Esophagus squamous epithelium (tissue), 5 donors: Measurements from ENCODE around the gene DIDO1. TPM values are rescaled to one million over a fixed set of nuclear protein-coding genes. Genes with fewer than 3 reads are reported as not detected.

Source experiments
- DNase-seq: peaks from one replicate; lab custom pipeline; 2025; lab: John Stamatoyannopoulos, UW
- H3K27ac ChIP-seq, 4 donors: fragments of 200-600 bp; sonication (generic); one replicate each; pipeline ENCODE4 v1.5.1; 2016 to 2019; ENCODE audit warnings: mild to moderate bottlenecking in 1 of 4
- H3K27me3 ChIP-seq, 4 donors: fragments of 200-600 bp; sonication (generic); 1 replicate in 3 of 4; 2 replicates in 1 of 4; pipeline versions ENCODE4 v1.5.1 to v1.6.0; 2017 to 2021; ENCODE audit warnings: antibody characterized with exemption in 1 of 4
- H3K36me3 ChIP-seq, 3 donors: fragments of 200-600 bp; sonication (generic); one replicate each; pipeline ENCODE4 v1.5.1; 2016 to 2019
- H3K4me1 ChIP-seq, 3 donors: fragments of 200-600 bp; sonication (generic); one replicate each; pipeline ENCODE4 v1.5.1; 2017 to 2019
- H3K4me3 ChIP-seq, 4 donors: fragments of 200-600 bp; sonication (generic); 1 replicate in 3 of 4; 2 replicates in 1 of 4; pipeline ENCODE4 v1.5.1; 2016 to 2019; ENCODE audit warnings: mild to moderate bottlenecking in 2 of 4, moderate library complexity in 1 of 4
- H3K9me3 ChIP-seq, 3 donors: fragments of 200-600 bp; sonication (generic); one replicate each; pipeline ENCODE4 v1.5.1; 2016 to 2019
- CTCF ChIP-seq, 6 experiments: fragments of 450-650 bp in 4 of 6; fragments of 200-600 bp in 2 of 6; sonication (generic) in 2 of 6; IDR thresholded peaks; one replicate each; pipeline ENCODE4 v1.5.1; 2016 to 2019; ENCODE audit warnings: antibody characterized with exemption in 6 of 6, mild to moderate bottlenecking in 4 of 6, moderate library complexity in 4 of 6
- POLR2A ChIP-seq, 4 donors: fragments of 450-650 bp; IDR thresholded peaks; one replicate each; pipeline ENCODE4 v1.6.1; 2017; ENCODE audit warnings: antibody characterized with exemption in 4 of 4, mild to moderate bottlenecking in 4 of 4, moderate library complexity in 3 of 4
- WGBS, 2 donors: methylation state at CpG; one replicate each; pipeline ENCODE4 v1.1.5; 2018; 5-methylcytosine and 5-hydroxymethylcytosine counted together
- intact Hi-C: fragments of 100-400 bp; cut with DNase I; formaldehyde crosslinking; loops from one replicate; pipeline ENCODE4 v1.15.0; 2022
- total RNA-seq, 4 donors: library from RNA; depleted of rRNA; stranded (reverse); fragments of >200 nt; gene quantifications; one replicate each; pipeline ENCODE4 v1.1.0, GENCODE V29; 2016
- donor health status: DM: yes; HTN: yes; CAD: no.

The DIDO1 gene
- total RNA-seq, 4 donors from 2014 or later = 27.6 to 57.8 (median 36.7) TPM

- H3K27ac ChIP-seq = no peak overlapping the region
- intact Hi-C loops = no loop called here
- no peaks in the 10 kb centered on the region for H3K27me3 ChIP-seq
- no peak for DNase-seq
- H3K4me1 ChIP-seq = peaks cover 0 to 8% (median 7%) of the 10 kb centered on the region in 3 donors
- TF ChIP-seq CTCF (IDR thresholded peaks at IDR 0.05) (no peak), POLR2A (IDR thresholded peaks at IDR 0.05) (no peak)
- H3K36me3 ChIP-seq = peaks cover 8 to 58% (median 14%) of the 10 kb centered on the region in 3 donors
- H3K9me3 ChIP-seq = no peaks in the 10 kb centered on the region
- no peak overlapping the region for H3K4me3 ChIP-seq
- WGBS, 2 donors = 90% methylated on average over 28 to 31 of the region's 46 CpGs
Measured at GRCh38 chr20:62881662-62882395, 44.5 kb downstream of the DIDO1 start.

- 91% methylated on average over 16 of the region's 45 CpGs; no CpG with 5 or more reads in 1 of the 2 donors for WGBS, 2 donors
- no peak for DNase-seq
- intact Hi-C loops = no loop called here
- Histone ChIP-seq H3K4me3 (no peak overlapping the region), H3K27ac (no peak overlapping the region), H3K4me1 (peaks cover 4 to 16% (median 15%) of the 10 kb centered on the region in 3 donors), H3K36me3 (peaks cover 4 to 51% (median 14%) of the 10 kb centered on the region in 3 donors), H3K9me3 (no peaks in the 10 kb centered on the region), H3K27me3 (no peaks in the 10 kb centered on the region)
- no peak for TF ChIP-seq CTCF (IDR thresholded peaks at IDR 0.05)
- no peak for TF ChIP-seq POLR2A (IDR thresholded peaks at IDR 0.05)
Measured at GRCh38 chr20:62880935-62881661, 45.2 kb downstream of the DIDO1 start.

- Histone ChIP-seq H3K4me3 (no peak overlapping the region), H3K27me3 (no peaks in the 10 kb centered on the region), H3K4me1 (peaks cover 10 to 23% (median 21%) of the 10 kb centered on the region in 3 donors), H3K36me3 (peaks cover 0 to 44% (median 14%) of the 10 kb centered on the region in 3 donors), H3K27ac (no peak overlapping the region), H3K9me3 (no peaks in the 10 kb centered on the region)
- intact Hi-C loops = no loop called here
- WGBS, 2 donors = 94 to 95% methylated on average over 4 to 6 of the region's 37 CpGs
- DNase-seq = no peak
- TF ChIP-seq CTCF (IDR thresholded peaks at IDR 0.05) (no peak), POLR2A (IDR thresholded peaks at IDR 0.05) (no peak)
Measured at GRCh38 chr20:62880147-62880934, 46.0 kb downstream of the DIDO1 start.

- Histone ChIP-seq H3K27ac (no peak overlapping the region), H3K36me3 (peaks cover 0 to 44% (median 14%) of the 10 kb centered on the region in 3 donors), H3K4me3 (no peak overlapping the region), H3K27me3 (no peaks in the 10 kb centered on the region), H3K9me3 (no peaks in the 10 kb centered on the region), H3K4me1 (peaks cover 10 to 28% (median 22%) of the 10 kb centered on the region in 3 donors)
- DNase-seq = no peak
- WGBS, 2 donors = 82 to 90% methylated on average over 47 to 63 of the region's 80 CpGs
- TF ChIP-seq POLR2A (IDR thresholded peaks at IDR 0.05) (no peak), CTCF (IDR thresholded peaks at IDR 0.05) (no peak)
- intact Hi-C loops = loop anchor here (10.0 kb wide), 1 partner anchor 135 kb away; no protein-coding TSS in a partner anchor
Measured at GRCh38 chr20:62879275-62880146, 46.8 kb downstream of the DIDO1 start.
